ENCODE data around the gene SCT.
A peak's percentile ranks its signal among the peaks of the same experiment; 100 is the strongest.

SCT gene

DNA sequence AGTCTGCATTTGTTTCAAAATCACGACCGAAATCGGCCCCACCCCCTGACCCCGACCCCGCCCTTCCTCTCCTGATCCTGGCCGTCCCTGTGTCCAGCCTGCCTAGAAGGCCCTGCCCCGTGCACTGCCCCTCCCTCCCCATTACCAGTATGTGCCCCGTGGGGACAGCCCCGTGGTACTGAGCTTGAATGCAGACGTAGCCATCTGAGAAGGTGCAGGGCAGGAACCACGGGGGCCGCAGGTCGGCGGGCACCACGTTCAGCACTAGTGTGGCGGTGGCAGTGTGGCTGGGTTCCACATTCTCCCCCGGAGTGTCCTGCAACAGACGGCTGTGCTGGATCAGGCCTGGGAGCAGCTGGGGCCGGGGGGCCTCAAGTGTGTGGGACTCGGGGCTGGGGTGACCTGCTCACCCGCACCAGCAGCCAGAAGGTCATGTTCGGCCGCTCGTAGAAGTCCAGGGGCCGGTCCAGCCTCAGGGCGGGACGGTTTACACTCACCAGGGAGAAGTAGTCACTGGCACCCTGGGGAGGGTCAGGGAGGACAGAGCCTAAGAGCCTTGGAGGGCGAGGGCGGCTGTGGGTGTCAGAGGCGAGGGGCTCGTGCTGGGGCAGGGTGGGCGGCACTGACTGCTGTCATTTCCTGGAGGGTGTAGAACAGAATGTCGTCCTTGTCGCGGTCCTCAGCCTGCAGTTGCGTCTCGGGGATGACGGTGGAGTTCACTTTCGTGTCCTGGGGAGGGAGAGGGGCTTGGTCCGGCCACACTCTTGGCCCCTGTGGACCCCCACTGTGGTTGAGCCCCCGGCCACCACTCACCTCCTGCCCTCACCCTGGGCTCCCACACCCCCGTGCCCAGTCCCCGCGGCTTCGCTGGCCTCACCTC lies 5.8 kb downstream of the SCT start:
- DNase-seq = no peak

DNA sequence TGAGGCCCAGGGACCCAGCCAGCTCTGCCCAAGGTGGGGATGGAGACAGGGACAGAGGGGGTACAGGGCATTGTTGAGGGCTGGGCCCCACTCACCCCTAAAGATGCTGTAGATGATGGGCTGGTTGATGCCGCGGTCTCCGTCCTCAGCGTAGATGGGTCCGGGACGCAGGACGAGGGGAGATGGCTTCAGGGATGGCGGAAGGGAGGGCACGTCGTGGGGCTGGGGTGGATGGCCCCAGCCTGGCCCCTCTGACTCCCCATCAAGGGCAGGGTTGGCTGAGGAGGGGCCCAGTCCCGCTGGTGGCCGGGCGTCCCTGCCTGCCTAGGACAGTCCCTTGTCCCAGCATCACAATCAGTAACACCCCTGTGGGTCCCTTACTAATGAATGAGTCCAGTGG lies 6.8 kb downstream of the SCT start:
- DNase-seq = no peak

DNA sequence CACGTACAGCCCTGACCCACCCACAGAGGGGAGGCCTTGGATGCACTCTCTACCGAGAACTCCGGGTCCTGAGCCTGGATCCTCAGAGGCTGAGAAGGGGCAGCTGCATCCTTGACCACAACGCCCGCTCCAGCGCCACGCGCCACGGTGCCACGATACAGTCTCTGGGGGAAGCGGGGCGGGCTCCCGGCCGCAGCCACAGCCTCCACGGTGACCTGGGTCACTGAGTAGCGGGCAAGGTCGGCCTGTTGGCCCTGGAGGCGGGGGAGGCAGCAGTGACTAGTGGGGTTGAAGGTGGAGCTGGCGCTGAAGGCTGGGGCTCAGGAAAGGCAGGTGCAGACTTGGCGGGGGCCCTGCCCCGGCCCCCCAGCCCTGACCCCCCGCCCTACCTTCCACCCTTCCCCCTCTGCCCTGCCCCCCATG lies 7.3 kb downstream of the SCT start:
- no peak for DNase-seq

DNA sequence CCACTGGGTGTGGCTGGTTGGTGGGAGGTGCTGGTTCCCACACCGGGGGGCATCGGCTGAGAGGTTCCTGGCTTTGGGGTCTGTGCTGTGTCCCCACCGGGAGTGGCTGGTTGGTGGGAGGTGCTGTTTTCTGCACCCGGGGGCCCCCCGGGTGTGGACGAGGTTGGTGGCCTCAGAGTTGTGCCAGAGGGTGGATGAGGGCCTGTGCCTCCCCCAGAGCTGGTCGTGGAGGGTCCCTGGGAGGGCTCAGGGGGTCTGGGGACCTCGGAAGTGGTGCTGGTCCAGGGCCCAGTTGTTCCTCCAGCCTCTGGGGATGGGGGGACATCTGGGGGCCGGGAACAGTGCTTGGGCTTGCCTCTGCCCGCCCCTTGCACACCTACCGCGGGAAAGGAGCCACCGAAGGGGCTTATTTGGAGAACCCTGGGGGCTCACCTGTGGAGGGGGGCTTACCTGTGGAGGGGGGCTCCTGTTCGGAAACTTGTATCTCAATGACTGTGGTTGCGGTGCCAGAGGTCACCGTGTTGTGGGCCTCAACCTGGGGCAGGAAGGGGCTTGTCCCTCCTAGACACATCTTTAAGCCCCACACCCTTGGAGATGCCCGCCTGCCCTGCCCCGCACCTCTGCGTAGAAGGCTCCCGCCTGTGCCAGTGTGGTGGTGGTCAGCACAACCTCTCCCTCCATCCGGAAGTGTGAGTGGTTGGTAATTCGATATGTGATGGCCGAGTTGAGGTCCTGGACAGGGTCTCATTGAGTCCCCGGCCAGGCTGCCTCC lies 7.9 kb downstream of the SCT start:
- no peak for DNase-seq

DNA sequence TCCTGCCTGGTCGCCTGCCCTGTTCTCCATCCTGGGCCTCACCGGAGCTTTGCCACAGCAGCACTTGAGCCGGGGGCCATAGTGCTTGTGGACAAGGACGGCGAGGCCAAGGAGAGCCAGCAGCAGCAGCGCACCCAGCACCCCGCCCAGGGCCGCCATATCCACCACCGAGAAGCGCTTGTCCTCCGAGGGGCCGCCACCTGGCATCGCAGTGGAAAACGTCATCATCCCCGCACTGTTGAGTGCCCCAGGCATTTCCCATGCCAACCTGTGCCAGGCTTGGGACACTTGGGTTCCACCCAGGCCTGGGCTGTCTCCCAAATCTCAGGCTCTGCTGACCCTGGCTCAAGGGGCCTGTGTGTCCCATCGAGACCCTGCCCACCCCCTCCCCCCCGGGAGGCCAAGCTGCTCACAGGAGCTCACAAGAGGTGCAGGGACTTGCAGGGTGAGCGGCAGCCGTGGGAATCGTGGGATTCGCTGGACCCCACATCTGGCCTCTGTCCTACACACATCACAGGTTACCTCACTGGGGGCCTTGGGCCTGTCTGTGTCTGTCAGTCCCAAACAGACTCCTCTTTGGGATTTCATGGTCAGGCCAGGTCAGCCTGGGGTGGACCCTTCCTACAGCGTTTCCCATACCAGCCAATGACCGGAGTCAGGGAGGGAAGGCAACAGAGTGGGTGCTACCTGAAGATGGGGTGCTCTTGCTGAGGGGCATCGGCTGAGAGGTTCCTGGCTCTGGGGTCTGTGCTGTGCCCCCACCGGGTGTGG lies 8.9 kb downstream of the SCT start:
- no peak for DNase-seq

DNA sequence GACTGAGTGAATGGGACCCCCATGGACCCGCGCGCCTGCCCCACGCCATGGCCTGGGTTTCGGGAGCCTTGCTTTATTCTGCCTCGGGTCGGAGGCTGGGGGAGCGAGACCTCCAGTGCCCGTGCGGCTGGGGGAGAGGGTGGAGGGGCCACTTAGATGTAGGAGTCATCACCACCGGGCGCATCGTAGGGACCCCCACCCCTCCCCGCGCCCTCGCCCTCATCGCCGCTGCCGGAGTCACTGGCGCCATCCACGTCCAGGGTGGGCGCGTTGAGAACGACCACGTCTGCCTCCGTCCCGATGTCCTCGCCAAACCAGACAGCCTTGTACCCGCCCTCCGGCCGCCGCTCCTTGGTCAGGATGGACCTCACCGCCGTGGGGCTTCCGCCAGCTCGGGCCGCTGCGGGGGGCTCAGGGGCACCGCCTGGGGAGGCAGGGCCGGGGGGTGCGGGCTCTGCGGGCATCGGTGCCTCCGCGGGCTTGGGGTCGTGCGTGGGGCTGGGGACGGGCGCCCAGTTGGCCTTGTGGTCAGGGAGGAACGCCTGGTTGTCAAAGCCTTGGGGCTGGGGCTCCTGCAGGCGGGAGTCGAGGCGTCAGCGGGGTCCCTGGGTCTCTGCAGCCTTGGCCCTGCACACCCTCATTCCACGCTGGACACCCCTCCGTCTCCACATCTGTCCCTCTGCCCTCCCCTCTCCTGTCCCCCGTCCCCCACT lies 9.6 kb downstream of the SCT start:
- DNase-seq = no peak

DNA sequence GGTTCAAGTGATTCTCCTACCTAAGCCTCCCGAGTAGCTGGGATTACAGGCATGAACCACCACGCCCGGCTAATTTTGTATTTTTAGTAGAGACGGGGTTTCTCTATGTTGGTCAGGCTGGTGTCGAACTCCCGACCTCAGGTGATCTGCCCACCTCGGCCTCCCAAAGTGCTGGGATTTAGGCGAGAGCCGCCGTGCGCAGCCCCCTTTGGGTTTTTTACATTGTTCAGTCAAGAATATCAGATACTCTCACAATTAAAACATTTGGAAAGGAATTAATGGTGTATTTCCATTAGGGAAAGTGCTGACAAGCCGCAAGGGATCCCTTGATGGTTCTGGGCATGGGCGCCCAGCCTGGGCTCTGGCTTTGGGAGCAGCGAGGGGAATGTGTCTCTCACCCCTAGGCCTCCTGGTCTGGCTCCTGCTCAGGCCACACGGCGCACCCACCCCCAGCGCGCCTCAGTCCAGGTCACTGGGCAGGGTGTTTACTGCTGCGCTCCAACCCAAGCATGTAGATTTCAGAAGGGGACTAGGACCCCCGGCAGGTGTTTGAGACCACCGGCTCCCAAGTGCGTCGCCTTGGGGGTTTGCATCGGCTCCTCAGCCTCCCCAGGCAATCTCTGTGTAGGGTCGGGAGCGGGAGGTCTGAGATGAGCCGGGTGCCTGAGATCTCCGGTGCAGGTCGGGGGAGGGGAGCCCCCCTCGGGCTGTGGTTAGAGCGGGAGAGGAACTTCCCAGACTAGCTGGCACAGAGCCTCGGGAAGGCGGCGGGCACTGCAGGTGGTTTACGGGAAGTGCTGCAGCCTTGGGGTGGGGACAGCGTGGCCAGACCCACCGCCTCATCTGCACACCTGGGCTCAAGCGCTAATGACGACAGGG lies 10.4 kb downstream of the SCT start:
- DNase-seq = no peak

DNA sequence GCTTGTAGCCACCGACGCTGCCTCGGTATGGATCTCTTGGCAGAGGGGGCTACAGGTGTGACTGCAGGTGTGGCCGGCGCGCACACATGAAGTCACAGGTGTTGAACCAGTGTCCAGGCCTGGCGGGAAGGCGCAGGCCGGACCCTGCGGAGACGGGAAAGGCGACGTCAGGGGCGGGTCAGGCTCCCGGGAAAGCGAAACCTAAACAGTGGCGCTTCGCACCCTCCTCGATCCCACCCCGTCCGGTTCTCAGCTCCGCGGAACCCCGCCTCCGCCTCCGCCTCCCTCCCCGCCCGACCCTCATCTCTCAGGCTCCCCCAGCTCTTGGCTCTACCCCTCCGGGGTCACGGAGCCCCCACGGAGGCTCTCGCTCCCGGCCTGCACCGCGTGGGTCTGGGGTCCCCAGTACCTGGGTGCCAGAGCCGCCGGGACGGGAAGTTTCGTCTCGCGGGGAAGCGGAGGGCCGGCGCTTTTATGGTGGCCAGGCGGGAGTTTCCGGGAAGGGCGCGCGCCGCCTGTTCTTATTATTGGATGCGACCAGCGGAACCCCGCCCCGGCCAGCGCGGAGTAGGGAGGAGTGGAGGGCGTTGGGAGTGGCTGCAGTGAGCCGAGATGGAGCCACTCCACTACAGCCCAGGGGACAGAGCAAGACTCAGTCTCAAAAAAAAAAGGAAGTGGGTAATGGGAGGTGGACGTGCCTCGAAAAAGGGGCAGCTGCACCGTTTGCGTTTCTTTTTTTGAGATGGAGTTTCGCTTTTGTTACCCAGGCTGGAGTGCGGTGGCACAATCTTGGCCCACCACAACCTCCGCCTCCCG lies 11.3 kb downstream of the SCT start, which contains the start of gene IRF7:
Gene IRF7 (minus strand): TSS at position 447 of the 816 bp plus-strand sequence. CDS start 586 bp downstream, outside the sequence.
- DNase-seq = peak; percentile 90

DNA sequence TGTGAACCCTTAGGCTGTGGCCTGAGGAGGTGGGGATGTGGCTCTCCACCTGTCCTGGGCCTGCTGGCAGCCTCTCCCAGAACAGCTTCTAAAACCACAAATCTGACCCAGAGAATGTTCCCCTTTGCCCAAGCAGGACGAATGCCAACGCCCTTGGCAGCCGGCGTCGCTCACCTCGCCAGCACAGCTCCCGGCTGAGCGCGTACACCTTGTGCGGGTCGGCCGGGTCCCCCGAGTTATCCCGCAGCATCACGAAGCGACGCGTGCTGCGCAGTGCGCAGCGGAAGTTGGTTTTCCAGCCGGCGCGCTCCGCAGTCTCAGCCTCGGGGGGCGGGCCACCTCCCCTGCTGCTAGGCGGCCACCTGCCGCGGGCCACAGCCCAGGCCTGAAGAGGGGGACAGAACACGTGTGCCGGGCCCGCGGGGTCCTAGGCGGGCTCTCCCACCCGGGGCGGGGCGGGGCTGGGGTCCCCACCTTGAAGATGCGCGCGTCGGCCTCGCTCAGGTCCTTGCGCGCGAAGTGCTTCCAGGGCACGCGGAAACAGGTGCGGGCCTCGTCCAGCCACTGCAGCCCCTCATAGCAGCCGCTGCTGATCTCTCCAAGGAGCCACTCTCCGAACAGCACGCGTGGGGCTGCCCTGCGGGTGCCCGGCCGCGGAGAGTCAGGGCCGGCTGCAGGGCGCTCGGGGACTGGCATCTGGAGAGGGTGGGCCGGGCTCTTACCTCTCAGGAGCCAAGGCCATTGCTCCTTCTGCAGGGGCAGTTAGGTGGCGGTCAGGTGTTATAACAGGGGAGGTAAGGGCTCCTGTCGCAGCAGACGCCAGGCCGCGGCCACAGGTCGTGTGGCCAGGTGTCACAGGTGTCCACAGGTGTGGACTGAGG lies 12.1 kb downstream of the SCT start:
- no peak for DNase-seq

DNA sequence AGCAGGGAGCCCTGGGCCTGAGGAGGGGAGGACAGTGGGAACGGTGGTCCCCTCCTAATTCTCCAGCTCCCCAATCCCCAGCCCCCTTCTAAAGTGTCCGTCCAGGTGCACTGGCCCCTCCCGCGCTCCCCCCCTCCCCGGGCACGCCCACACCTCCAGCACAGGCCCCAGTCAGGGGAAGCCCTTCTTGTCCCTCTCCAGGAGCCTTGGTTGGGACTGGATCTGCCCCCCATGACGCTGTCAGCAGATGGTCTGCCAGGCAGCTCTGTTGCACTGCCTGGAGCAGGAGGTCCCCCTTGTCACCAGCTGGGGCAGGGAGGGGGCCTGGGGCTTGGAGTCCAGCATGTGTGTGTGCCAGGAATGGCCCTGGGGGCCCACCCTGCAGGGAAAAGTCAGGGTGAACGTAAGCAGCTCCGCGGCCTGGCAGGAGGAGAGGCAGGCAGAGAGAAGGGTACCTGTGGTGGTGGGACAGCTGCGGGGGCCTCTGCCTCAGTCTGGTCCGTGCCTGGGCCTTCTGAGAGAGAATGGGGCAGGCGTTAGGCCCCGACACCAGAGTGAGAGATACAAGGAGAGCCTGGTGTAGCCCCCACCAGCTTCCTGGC lies 12.9 kb downstream of the SCT start:
- DNase-seq = no peak

DNA sequence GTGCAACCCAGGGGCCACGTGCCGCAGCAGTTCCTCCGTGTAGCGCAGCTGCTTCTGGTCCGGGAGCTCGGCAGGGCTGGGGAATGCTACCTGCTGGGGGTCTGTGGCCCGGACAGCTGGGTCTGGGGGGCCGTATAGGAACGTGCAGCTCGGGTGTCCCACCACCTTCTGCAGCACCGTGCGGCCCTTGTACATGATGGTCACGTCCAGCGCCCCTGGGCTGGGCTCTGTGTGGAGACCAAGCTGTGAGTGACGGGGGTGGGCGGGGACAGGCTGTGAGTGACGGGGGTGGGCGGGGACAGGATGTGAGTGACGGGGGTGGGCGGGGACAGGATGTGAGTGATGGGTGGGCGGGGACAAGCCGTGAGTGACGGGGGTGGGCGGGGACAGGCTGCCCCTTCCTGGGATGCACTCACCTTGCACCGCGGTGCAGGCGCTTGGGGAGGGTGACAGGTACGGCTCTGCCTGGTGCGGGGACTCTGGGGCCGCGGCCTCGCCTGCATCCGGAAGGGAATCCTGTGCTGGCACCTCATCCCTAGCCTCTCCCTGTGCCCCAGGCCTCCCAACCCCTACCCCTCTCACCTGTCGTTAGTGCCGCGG lies 13.5 kb downstream of the SCT start:
- peak; percentile 61 for DNase-seq

DNA sequence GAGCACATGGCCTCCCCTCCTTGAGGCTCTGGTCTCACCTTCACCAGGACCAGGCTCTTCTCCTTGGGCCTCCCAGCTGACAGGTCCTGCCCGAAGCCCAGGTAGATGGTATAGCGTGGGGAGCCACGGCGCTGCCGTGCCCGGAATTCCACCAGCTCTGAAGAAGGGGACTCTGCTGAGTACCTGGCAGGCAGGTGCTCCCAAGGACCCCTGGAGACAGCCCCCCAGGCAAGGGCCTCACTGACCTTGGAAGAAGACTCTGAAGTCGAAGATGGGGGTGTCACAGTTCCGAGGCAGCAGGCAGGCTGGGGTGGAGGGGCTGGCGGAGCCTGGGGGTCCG lies 14.1 kb downstream of the SCT start:
- DNase-seq = no peak

DNA sequence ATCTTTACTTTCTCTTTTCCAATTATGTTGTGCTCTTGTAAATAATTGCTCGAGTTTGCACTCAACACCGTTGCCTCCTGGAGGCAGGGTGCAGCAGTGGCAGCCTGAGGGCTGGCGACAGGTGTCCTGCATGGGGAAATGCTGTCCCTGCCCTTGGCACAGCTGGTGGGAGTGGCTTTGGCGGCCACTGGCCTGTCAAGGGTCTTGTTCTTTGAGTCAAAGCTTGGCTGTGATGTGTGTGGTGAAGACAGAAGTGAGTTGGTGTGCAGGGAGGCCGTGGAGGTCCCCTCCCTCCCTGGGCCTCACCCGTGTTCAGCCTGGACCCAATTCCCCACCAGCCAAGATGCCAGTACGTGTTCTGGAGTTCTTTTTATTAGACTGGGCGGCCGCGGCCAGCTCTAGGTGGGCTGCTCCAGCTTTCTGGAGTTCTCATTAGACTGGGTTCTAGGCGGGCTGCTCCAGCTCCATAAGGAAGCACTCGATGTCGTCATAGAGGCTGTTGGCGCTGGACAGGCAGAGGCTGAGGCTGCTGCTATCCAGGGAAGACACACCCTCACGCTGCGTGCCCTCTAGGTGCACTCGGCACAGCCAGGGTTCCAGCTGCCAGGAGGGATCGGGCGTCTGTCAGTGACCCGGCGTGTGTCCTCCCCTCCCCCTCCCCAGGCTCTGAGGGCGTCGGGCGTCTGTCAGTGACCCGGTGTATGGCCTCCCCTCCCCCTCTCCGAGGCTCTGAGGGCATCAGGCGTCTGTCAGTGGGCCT lies 14.6 kb downstream of the SCT start:
- DNase-seq = no peak

DNA sequence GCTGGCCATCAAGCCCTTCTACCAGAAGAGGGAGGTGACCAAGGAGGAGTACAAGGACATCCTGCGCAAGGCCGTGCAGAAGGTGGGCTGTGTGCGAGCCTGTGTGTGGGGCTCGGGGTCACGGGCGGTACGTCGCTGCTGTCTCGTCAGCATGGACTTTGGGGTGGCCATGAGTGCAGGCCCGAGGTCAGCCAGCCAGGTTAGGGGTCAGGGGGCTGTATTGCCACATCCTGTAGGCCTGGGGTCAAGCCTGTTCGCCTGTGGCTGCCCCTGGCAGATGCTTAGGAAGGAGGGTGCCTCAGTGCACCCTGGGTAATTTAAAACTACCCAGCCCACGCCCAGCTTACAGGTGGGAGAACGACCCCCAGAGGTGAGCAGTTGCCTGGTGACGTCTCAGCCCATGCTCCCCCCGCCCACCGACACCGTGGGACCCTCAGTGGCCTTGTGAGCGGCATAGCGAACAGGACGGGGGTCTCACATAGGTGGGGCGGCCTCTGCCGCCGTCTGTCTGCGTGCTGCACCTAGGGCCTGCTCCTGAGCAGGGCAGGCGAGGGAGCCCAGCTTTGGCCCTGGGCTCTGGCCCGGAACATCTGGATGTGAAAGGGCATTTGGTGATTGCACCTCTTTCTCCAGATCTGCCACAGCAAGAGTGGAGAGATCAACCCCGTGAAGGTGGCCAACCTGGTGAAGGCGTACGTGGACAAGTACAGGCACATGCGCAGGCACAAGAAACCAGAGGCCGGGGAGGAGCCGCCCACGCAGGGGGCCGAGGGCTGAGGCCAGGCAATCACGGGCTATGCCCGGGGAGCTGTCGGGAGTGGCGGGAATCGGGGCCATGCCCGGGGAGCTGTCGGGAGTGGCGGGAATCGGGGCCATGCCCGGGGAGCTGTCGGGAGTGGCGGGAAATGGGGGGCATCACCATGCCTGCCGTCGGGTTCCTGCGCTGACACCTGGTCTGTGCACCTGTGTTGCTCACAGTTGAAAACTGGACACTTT lies 15.7 kb downstream of the SCT start:
- DNase-seq = no peak

DNA sequence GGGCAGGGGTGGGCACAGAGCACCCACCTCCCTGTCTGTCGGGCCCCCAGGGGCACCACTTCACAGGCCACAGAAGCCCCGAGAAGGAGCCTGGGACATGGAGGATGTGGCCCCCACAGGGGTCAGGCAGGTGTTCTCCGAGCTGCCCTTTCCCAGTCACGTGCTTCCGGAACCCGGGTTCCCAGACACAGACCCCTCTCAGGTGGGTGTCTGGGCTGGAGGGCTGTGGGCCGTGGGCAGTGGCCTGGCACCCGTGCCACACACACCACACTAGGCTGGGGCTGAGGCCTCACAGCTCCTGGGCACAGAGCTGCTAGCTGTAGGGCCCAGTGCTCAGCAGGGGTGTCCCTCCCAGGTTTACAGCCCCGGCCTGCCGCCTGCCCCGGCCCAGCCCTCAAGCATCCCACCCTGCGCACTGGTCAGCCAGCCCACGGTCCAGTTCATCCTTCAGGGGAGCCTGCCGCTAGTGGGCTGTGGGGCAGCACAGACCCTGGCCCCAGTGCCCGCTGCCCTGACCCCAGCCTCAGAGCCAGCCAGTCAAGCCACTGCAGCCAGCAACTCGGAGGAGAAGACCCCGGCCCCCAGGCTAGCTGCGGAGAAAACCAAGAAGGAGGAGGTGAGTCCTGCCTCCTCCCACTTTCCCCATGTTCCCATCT lies 16.7 kb downstream of the SCT start:
- no peak for DNase-seq

DNA sequence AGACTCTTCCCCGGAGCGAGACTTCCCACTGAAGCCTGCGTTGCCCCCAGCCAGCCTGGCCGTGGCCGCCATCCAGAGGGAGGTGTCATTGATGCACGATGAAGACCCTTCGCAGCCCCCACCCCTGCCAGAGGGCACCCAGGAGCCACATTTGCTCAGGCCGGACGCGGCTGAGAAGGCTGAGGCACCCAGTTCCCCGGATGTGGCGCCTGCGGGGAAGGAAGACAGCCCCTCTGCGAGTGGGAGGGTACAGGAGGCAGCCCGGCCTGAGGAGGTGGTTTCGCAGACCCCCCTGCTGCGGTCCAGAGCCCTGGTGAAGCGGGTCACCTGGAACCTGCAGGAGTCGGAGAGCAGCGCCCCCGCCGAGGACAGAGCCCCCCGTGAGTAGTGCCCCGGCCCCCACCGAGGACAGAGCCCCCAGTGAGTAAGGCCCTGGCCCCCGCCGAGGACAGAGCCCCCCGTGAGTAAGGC lies 17.6 kb downstream of the SCT start:
- DNase-seq = no peak

Measured in fibroblast of skin of right biceps (primary cell).